Endothelial cell (in vitro differentiated cells): ENCODE measurements around the gene GPRC5D. TPM values are rescaled to one million over a fixed set of nuclear protein-coding genes. Genes with fewer than 3 reads are reported as not detected.

Experiments
- DNase-seq: peaks from one replicate; pipeline ENCODE4 v3.0.0; 2021; ENCODE audit warnings: low spot score
- H3K27ac Mint-ChIP-seq: one replicate; pipeline ENCODE4 v1.8.0; 2021; ENCODE audit warnings: mixed read lengths, inconsistent platforms; ENCODE audit not compliant: unreplicated experiment
- H3K27me3 Mint-ChIP-seq: one replicate; pipeline ENCODE4 v1.8.0; 2021; ENCODE audit warnings: mild to moderate bottlenecking, moderate library complexity, mixed read lengths, inconsistent platforms; ENCODE audit not compliant: unreplicated experiment
- H3K36me3 Mint-ChIP-seq: one replicate; pipeline ENCODE4 v1.8.0; 2021; ENCODE audit warnings: mild to moderate bottlenecking, low read depth, mixed read lengths, inconsistent platforms; ENCODE audit not compliant: unreplicated experiment
- H3K4me1 Mint-ChIP-seq: one replicate; pipeline ENCODE4 v1.8.0; 2021; ENCODE audit warnings: mild to moderate bottlenecking, mixed read lengths, inconsistent platforms; ENCODE audit not compliant: unreplicated experiment
- H3K4me3 Mint-ChIP-seq: one replicate; pipeline ENCODE4 v1.8.0; 2021; ENCODE audit warnings: mild to moderate bottlenecking, mixed read lengths, inconsistent platforms; ENCODE audit not compliant: unreplicated experiment
- H3K9me3 Mint-ChIP-seq: one replicate; pipeline ENCODE4 v1.8.0; 2021; ENCODE audit warnings: mixed read lengths, inconsistent platforms; ENCODE audit not compliant: unreplicated experiment
- total RNA-seq: library from RNA; stranded (reverse); fragmentation: NEBNext Ultra II Directional; extraction: Animal tissue kit (Norgen Biotek cat#: 25700); gene quantifications from one replicate; pipeline ENCODE4 v1.2.1, GENCODE V29; 2021; ENCODE audit not compliant: unreplicated experiment
- TF ChIP-seq, protein P1 (sequence below): fragments of 200-600 bp; sonication (generic); IDR thresholded peaks from one replicate; pipeline ENCODE4 v1.5.0; 2021; ENCODE audit warnings: antibody characterized with exemption; ENCODE audit not compliant: unreplicated experiment

The GPRC5D gene
- total RNA-seq, 1 donor from 2014 or later = not detected

DNA sequence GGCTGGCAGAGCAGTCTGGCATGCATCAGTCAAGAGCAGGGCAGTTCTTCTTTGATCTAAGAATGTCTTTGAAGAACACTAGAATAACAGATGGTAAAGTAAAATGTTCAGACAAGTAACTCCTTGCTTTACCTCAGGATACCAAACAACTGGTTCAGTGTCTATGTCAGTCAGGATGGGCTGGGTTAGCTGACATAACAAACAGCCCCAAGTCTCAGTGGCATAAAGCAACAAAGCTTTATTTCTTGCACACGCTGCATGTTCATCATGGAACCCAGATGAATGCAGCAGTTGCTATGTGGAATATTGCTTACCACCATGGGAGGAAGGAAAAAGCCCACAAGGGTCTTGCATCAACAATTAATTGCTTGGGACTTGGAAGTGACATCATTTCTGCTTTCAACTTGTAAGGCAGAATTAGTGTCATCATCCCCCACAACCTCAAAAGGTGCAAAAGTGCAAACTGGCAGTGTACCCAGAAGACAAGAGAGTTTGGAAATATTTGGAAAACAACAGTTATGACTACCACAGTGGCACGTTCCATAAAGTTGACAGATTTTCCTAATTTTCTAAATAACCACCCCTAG, 21.2 kb downstream of the GPRC5D start:
- no peaks in the 10 kb centered on the region for H3K36me3 Mint-ChIP-seq
- no peak for DNase-seq
- peaks cover 2% of the 10 kb centered on the region for H3K27me3 Mint-ChIP-seq
- no peak overlapping the region for H3K4me3 Mint-ChIP-seq
- H3K9me3 Mint-ChIP-seq = no peaks in the 10 kb centered on the region
- TF ChIP-seq, protein P1, sequence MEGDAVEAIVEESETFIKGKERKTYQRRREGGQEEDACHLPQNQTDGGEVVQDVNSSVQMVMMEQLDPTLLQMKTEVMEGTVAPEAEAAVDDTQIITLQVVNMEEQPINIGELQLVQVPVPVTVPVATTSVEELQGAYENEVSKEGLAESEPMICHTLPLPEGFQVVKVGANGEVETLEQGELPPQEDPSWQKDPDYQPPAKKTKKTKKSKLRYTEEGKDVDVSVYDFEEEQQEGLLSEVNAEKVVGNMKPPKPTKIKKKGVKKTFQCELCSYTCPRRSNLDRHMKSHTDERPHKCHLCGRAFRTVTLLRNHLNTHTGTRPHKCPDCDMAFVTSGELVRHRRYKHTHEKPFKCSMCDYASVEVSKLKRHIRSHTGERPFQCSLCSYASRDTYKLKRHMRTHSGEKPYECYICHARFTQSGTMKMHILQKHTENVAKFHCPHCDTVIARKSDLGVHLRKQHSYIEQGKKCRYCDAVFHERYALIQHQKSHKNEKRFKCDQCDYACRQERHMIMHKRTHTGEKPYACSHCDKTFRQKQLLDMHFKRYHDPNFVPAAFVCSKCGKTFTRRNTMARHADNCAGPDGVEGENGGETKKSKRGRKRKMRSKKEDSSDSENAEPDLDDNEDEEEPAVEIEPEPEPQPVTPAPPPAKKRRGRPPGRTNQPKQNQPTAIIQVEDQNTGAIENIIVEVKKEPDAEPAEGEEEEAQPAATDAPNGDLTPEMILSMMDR = no peak
- H3K27ac Mint-ChIP-seq = no peak overlapping the region
- no peaks in the 10 kb centered on the region for H3K4me1 Mint-ChIP-seq

DNA sequence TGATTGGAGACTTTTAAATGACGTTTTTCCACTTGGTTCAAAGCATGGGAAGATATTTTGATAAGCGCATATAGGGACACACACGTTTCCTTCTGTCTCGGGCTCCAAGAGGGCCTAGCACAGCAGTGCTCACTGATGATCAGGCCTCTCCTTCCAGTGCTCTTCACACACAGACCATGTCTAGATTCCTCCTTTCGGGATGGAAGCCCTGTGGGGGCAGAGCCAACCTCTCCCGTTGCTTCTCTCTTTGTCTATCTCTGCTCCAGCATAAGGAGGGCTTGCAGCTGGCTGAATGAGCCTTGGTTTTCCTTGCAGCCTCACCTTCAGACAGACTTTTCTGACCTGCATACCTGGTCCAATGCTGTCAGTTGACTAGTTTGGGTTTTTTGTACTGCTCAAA, 22.3 kb downstream of the GPRC5D start:
- TF ChIP-seq, protein P1 = no peak
- Mint-ChIP-seq H3K27ac (no peak overlapping the region), H3K9me3 (no peaks in the 10 kb centered on the region), H3K4me3 (no peak overlapping the region), H3K27me3 (peaks cover 2% of the 10 kb centered on the region), H3K36me3 (no peaks in the 10 kb centered on the region), H3K4me1 (no peaks in the 10 kb centered on the region)
- DNase-seq = no peak

DNA sequence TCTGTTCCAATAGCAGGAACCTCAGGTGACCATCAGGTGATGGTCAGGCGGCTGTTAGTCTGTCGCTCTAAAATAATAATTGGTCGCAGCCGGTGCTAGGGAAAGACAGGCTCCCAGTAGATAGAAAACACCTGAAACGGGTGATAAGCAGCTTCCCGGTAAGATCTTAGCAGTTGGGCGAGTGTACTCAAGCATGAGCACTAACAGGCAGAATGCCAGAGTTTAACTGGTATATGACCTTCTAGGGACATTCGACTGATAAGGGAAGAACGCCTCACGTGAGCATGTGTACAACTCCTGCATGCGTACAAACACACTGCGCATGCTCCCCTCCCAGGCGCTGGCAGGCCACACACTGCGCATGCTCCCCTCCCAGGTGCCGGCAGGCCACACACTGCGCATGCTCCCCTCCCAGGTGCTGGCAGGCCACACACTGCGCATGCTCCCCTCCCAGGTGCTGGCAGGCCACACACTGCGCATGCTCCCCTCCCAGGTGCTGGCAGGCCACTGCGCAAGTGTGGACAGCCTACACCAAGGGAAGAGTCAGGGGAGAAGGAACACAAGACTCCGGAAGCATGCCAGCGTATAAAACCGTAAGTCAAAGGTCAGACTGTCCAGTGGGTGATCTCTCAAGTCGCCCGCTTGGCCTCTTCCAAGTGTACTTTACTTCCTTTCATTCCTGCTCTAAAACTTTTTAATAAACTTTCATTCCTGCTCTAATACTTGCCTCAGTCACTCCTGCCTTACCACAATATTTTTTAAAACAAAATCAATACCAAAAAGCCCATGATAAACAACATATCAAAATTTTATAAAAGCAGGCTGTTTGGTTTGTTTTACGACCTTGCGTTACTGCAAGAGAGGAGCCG, 24.5 kb downstream of the GPRC5D start:
- TF ChIP-seq, protein P1 = no peak
- no peaks in the 10 kb centered on the region for H3K4me1 Mint-ChIP-seq
- peaks cover 2% of the 10 kb centered on the region for H3K27me3 Mint-ChIP-seq
- peak overlapping the region; percentile 42 for H3K27ac Mint-ChIP-seq
- H3K9me3 Mint-ChIP-seq = no peaks in the 10 kb centered on the region
- peak; percentile 44 for DNase-seq
- H3K4me3 Mint-ChIP-seq = no peak overlapping the region
- H3K36me3 Mint-ChIP-seq = no peaks in the 10 kb centered on the region

DNA sequence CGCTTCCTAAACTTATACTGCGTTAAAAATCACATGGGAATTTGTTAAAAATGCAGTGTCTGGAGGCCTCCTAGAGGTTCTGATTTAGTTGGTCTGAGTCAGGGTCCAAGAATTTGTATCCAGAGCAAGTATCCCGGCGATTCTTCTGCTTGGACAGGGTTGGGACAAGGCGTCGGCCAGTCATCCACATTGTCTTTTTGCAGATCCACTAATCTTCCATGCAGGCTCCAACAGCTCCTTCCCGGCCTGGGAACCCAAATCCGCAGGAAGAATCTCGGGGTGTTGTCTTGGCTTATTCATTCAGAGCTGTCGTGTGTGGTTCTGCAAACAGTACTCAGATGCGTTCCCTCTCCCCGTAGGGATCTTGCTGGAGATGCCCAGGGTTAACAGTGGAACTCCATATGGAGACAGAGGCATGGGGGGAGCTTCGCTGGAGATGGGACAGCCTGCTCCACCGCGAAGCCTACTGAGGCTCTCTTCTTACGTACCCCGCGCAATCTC, 25.3 kb downstream of the GPRC5D start:
- DNase-seq = no peak
- H3K4me3 Mint-ChIP-seq = no peak overlapping the region
- no peaks in the 10 kb centered on the region for H3K9me3 Mint-ChIP-seq
- peaks cover 2% of the 10 kb centered on the region for H3K27me3 Mint-ChIP-seq
- TF ChIP-seq, protein P1 = no peak
- no peaks in the 10 kb centered on the region for H3K4me1 Mint-ChIP-seq
- no peaks in the 10 kb centered on the region for H3K36me3 Mint-ChIP-seq
- no peak overlapping the region for H3K27ac Mint-ChIP-seq

DNA sequence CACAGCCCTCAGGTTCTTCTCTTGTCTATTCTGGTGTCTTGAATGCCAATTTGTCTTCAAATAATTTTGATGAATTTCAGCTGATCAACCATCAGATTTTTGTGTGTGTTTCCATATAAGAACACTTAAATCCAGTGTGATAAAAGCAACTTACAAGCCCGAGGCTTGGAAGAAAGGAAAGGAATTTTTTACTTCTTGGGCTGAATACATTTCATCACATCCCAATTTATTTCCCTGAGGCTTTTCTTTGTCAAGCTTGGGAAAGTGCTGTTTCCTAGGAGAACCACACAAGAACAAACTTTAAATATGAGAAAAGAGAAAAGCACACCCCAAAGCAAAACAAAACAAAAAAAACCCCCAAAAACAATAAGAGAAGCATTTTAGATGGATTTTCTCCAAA, 26.6 kb downstream of the GPRC5D start:
- Mint-ChIP-seq H3K27me3 (peaks cover 2% of the 10 kb centered on the region), H3K36me3 (no peaks in the 10 kb centered on the region), H3K4me3 (no peak overlapping the region), H3K4me1 (no peaks in the 10 kb centered on the region), H3K9me3 (no peaks in the 10 kb centered on the region), H3K27ac (no peak overlapping the region)
- DNase-seq = no peak
- TF ChIP-seq, protein P1 = no peak
